Astrocyte (in vitro differentiated cells and primary cell): Measurements from ENCODE around the gene CACNA1D. TPM values are rescaled to one million over a fixed set of nuclear protein-coding genes. Genes with fewer than 3 reads are reported as not detected.
"Not testable (repeated sequence)": the region's sequence is repeated elsewhere in the genome, so short reads cannot be mapped to it uniquely, and the experiment has no call there.

ENCODE experiments used
- DNase-seq: peaks from one replicate; pipeline ENCODE4 v3.0.0-alpha.2; 2010; ENCODE audit warnings: low read depth
- FAIRE-seq: peaks from 2 replicates; lab custom pipeline; 2011; peaks lifted over from hg19 to GRCh38; lab: Jason Lieb, UNC
- H2AFZ ChIP-seq: 2 replicates; pipeline ENCODE4 v1.6.0; 2012; ENCODE audit warnings: low read depth, low read length, inconsistent platforms
- H3K27ac ChIP-seq: 2 replicates; pipeline ENCODE4 v1.5.1; 2011; ENCODE audit warnings: low read depth, low read length, inconsistent platforms
- H3K27me3 ChIP-seq: 2 replicates; pipeline ENCODE4 v1.6.0; 2011; ENCODE audit warnings: low read length, inconsistent platforms; ENCODE audit not compliant: insufficient read depth
- H3K36me3 ChIP-seq: 2 replicates; pipeline ENCODE4 v1.5.1; 2011; ENCODE audit warnings: low read length, inconsistent platforms; ENCODE audit not compliant: insufficient read depth
- H3K4me1 ChIP-seq: 2 replicates; pipeline ENCODE4 v1.5.1; 2011; ENCODE audit warnings: low read length, inconsistent platforms; ENCODE audit not compliant: insufficient read depth
- H3K4me2 ChIP-seq: 2 replicates; pipeline ENCODE4 v1.6.0; 2012; ENCODE audit warnings: low read length, inconsistent platforms
- H3K4me3 ChIP-seq: 2 replicates; pipeline ENCODE4 v1.5.1; 2011; ENCODE audit warnings: low read depth, mild to moderate bottlenecking, low read length, inconsistent platforms; ENCODE audit not compliant: insufficient read depth
- H3K79me2 ChIP-seq: 2 replicates; pipeline ENCODE4 v1.6.0; 2012; ENCODE audit warnings: mild to moderate bottlenecking, low read length, inconsistent platforms; ENCODE audit not compliant: insufficient read depth
- H3K9ac ChIP-seq: 2 replicates; pipeline ENCODE4 v1.6.0; 2012; ENCODE audit warnings: mild to moderate bottlenecking, low read length, inconsistent platforms
- H3K9me3 ChIP-seq: 2 replicates; pipeline ENCODE4 v1.5.1; 2012; ENCODE audit warnings: low read depth, mild to moderate bottlenecking, low read length, inconsistent platforms; ENCODE audit not compliant: insufficient read depth
- H4K20me1 ChIP-seq: 2 replicates; pipeline ENCODE4 v1.6.0; 2012; ENCODE audit warnings: low read length, inconsistent platforms; ENCODE audit not compliant: insufficient read depth
- H3K27ac Mint-ChIP-seq: one replicate; pipeline ENCODE4 v1.8.0; 2021; ENCODE audit warnings: mild to moderate bottlenecking, mixed read lengths; ENCODE audit not compliant: unreplicated experiment
- H3K27me3 Mint-ChIP-seq: one replicate; pipeline ENCODE4 v1.8.0; 2021; ENCODE audit warnings: low read depth, mixed read lengths; ENCODE audit not compliant: unreplicated experiment
- H3K36me3 Mint-ChIP-seq: one replicate; pipeline ENCODE4 v1.8.0; 2021; ENCODE audit warnings: low read depth, mixed read lengths; ENCODE audit not compliant: unreplicated experiment
- H3K4me1 Mint-ChIP-seq: one replicate; pipeline ENCODE4 v1.8.0; 2021; ENCODE audit warnings: low read depth, mixed read lengths; ENCODE audit not compliant: unreplicated experiment
- H3K4me3 Mint-ChIP-seq: one replicate; pipeline ENCODE4 v1.8.0; 2021; ENCODE audit warnings: mild to moderate bottlenecking, moderate library complexity, mixed read lengths; ENCODE audit not compliant: unreplicated experiment
- H3K9me3 Mint-ChIP-seq: one replicate; pipeline ENCODE4 v1.8.0; 2021; ENCODE audit warnings: mild to moderate bottlenecking, mixed read lengths; ENCODE audit not compliant: unreplicated experiment
- CTCF ChIP-seq: IDR thresholded peaks from 2 replicates; pipeline ENCODE4 v1.5.1; 2011; ENCODE audit warnings: low read depth, mild to moderate bottlenecking, inconsistent platforms, low read length, moderate library complexity; ENCODE audit not compliant: insufficient read depth
- EZH2 ChIP-seq: IDR thresholded peaks from 2 replicates; pipeline ENCODE4 v1.6.1; 2012; ENCODE audit warnings: mild to moderate bottlenecking, low read length, inconsistent platforms; ENCODE audit not compliant: insufficient read depth
- total RNA-seq: library from RNA; stranded (reverse); gene quantifications from 2 replicates; pipeline ENCODE4 v1.2.1, GENCODE V29; 2021

The CACNA1D gene
- total RNA-seq, 1 donor from 2014 or later, result 0.41 TPM

- Mint-ChIP-seq H3K4me1 (peaks cover 7% of the 10 kb centered on the region), H3K4me3 (no peak overlapping the region), H3K27ac (no peak overlapping the region), H3K9me3 (peaks cover 2% of the 10 kb centered on the region), H3K27me3 (peaks cover 11% of the 10 kb centered on the region), H3K36me3 (no peaks in the 10 kb centered on the region)
- H4K20me1 ChIP-seq, result no peaks in the 10 kb centered on the region
- no peaks in the 10 kb centered on the region for H3K79me2 ChIP-seq
- H3K4me3 ChIP-seq, result no peak overlapping the region
- no peak overlapping the region for H3K27ac ChIP-seq
- no peaks in the 10 kb centered on the region for H3K9me3 ChIP-seq
- no peak for FAIRE-seq
- DNase-seq, result no peak
- H2AFZ ChIP-seq, result no peak overlapping the region
- H3K36me3 ChIP-seq, result no peaks in the 10 kb centered on the region
- no peak for TF ChIP-seq CTCF
- TF ChIP-seq EZH2, result no peak
- H3K4me1 ChIP-seq, result no peaks in the 10 kb centered on the region
- H3K9ac ChIP-seq, result no peak overlapping the region
- H3K4me2 ChIP-seq, result no peak overlapping the region
- peaks cover 2% of the 10 kb centered on the region for H3K27me3 ChIP-seq
Measured at GRCh38 chr3:53633197-53633787, 138.9 kb downstream of the CACNA1D start.

- Histone ChIP-seq H3K4me2 (no peak overlapping the region), H4K20me1 (no peaks in the 10 kb centered on the region), H3K79me2 (no peaks in the 10 kb centered on the region), H3K9ac (no peak overlapping the region), H3K27ac (no peak overlapping the region), H2AFZ (no peak overlapping the region), H3K36me3 (no peaks in the 10 kb centered on the region), H3K4me3 (no peak overlapping the region), H3K27me3 (peaks cover 2% of the 10 kb centered on the region), H3K9me3 (no peaks in the 10 kb centered on the region), H3K4me1 (no peaks in the 10 kb centered on the region)
- no peak overlapping the region for H3K4me3 Mint-ChIP-seq
- FAIRE-seq (no peak), DNase-seq (no peak)
- peaks cover 2% of the 10 kb centered on the region for H3K9me3 Mint-ChIP-seq
- H3K36me3 Mint-ChIP-seq, result no peaks in the 10 kb centered on the region
- H3K27me3 Mint-ChIP-seq, result peaks cover 9% of the 10 kb centered on the region
- H3K4me1 Mint-ChIP-seq, result peaks cover 7% of the 10 kb centered on the region
- no peak for TF ChIP-seq CTCF
- no peak for TF ChIP-seq EZH2
- no peak overlapping the region for H3K27ac Mint-ChIP-seq
Measured at GRCh38 chr3:53635041-53635440, 140.6 kb downstream of the CACNA1D start.

GRCh38 chr3:53638806-53639205 is 144.4 kb downstream of the CACNA1D start:
- not testable (repeated sequence) for H3K27ac Mint-ChIP-seq, H3K4me1 Mint-ChIP-seq, H3K4me2 ChIP-seq, H3K36me3 Mint-ChIP-seq, H3K4me1 ChIP-seq, H3K9ac ChIP-seq, H4K20me1 ChIP-seq, H3K79me2 ChIP-seq, H3K27ac ChIP-seq, FAIRE-seq, H2AFZ ChIP-seq, H3K36me3 ChIP-seq, DNase-seq, H3K9me3 ChIP-seq, H3K27me3 ChIP-seq, H3K9me3 Mint-ChIP-seq, H3K4me3 Mint-ChIP-seq, H3K4me3 ChIP-seq
- peaks cover 27% of the 10 kb centered on the region for H3K27me3 Mint-ChIP-seq
